CD4-positive, alpha-beta T cell treated with Interferon gamma for 1 hour (primary cell): ENCODE data around the gene C6orf89.

Source experiments
- DNase-seq: peaks from one replicate; pipeline ENCODE4 v3.0.0-alpha.2; 2020

Gene C6orf89

DNA sequence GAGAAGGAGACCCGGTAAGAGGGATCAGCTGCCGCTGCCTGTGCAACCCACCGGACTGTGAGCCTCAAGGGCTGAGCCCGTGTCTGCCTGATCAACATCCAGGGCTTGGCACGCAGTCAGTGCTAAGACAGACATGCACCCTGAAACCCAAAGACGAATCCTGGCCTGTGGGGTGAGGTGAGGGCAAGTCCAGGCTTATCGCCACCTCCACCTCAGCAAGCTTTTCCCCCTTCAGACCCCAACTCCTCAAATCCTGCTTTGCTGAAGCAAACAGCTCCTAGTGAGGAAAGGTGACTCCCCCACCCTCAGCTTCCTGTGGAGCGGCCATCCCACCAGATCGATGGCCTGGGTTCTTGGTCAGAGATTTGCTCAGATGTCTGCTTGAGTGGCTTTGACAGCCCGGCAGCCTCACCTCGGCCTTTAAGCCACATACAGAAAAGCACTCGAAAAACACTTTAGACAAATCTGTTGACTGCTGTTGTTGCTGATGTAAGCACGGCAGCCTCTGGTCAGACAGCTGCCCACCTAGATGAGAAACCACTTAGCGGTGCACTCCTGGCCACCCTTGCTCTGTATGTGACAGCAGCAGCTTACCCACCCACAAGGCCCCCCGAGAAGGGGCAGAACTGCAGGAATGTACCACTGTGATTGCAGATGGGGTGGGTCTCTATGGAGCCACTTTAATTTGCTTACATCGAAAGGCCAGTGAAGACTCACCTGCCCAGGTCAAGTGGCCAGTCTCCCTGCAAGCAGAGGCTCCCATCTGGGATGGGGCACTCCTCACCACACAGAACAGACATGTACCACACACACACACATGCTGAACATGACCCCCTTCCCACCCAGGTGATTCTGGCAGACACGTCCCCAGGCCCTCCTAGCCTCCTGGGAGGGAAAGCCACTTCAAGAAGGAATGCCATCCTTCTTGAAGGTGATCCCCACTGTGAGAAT lies 85.4 kb downstream of the C6orf89 start:
- DNase-seq: no peak

DNA sequence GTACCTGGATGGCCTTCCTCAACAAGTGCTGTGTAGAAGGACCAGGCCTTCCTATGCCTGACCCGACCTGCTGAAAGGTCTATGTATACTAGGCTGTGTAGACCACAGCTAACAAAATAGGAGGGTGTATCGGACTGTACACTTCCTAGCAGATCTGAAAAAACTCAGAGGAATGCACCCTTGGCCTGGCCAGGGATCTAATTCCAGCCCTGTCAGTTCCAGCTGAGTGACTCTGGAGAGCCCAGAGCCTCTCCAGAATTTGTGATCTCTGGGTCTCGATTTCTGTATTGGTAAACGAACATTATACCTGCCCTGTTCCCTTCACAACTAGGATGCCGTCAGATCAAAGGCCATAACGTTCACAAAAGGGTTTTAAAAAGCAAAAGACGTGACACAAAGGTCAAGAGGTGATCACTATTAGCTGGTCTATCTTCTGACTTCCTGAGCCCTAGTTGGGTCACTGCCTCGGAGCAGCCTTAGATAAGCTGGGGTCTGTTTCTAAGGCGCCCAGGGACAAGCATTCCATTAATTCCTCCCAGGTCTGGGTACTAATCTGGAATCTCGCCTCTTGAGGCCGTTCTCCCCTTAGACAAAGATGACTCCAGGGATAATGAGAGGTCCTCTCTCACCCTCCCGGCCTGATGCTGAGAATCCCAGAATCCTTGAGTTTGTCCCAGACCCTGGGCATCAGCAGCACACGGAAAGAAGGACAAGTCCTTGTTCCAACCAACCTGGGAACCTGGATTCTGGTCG lies 86.3 kb downstream of the C6orf89 start:
- DNase-seq: no peak

DNA sequence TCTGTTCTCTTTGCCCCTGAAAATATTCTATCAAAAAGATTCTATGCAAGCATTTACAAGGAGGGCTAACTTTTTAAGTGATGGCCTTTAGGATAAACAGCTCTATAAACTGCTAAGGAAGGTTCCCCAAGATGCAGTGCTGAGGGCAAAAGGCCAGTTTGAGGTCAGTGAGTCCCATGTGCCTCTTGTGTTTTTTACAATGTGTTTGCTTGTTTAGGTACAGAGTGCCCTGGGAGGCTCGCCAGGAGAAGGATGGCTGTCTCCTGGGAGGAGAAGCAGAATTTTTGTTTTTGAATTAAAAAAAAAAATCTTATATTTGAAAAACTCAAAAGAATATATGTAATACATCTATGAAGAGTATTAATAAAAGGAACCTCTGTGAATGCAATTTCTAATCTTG lies 87.4 kb downstream of the C6orf89 start:
- no peak for DNase-seq

DNA sequence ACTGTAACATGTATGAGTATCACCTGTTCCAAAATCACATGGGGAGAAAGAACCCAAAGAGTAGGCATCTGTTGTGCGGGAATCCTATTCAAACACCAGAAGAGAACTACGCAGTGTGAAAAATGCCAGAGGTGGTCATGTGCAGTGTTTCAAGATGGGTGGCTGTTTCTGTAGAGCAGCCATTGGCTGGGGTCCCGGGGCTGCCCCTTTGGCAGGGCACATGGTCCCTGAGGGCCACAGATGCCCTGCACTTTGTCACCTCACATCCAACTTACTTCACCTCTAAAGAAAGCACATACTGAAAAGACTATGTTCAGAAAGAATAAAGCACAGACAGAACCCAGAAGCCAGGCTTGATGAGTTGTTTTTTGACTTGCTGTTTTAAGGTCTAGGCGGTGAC lies 87.9 kb downstream of the C6orf89 start:
- no peak for DNase-seq

DNA sequence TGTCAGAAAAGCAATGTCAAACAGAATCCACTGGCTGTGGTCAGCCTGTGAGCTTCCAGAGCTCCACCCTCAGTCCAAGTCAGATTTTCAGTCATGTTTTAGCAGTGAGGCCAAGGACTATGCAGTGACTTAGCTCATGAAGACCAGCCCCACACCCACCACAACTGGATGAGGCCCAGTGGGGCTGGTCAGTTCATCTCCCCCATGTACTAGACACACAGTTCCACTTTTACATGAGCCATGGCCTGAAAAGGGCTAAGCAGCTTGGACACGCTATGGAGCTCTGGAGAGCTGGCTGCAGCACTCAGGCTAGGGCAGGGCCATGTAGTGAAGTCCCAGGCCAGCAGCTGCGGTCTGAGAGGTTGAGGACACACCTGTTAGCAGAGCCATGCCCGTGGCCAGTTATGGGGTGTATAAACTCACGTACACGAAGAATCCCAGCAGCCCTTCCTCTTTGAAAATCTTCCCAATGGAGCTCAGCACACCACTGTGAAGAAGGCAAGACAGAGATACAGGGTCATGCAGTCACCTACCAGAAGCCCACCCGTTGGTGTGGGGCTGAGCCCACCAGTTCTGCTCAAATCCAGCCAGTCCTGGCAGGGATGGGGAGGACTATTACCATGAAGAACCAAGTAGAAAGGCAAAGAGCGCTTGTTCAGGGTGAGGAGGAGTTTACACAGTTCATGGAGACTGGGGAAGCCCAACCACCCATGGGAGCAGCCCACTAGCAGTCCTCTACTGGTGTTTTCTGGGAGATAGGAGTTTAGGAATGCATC lies 89.7 kb downstream of the C6orf89 start:
- DNase-seq: no peak

DNA sequence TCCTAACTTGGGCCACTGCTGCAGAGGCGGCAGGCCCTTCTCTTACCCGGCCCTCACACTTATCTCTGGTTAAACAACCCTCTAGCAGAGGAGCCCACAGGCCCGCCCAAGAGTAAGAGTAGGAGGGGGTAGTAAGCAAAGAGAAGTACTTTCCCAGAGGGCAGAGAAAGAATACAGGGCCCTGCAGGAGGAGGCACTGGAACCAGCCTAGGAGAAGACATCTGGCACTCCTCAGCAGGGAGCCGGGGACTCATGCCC lies 90.2 kb downstream of the C6orf89 start:
- no peak for DNase-seq

DNA sequence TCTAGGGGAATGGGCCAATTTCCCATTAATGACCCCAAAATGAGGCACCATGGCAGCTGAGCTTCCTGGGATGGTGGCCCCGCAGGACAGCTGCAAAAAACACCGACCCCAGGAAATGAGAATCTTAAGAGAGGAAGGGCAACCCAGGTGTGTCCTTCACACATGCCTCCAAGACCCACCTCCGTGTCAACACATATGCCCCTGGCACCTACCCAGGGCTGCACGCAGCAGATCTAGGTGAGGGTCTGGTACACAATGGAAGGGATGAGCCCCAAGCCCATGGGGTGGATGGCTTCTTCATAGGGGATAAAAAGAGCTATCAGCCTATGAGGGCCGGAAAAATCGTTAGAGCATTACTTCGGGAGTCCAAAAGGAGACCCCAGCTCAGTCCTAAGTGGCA lies 90.8 kb downstream of the C6orf89 start:
- DNase-seq: no peak

DNA sequence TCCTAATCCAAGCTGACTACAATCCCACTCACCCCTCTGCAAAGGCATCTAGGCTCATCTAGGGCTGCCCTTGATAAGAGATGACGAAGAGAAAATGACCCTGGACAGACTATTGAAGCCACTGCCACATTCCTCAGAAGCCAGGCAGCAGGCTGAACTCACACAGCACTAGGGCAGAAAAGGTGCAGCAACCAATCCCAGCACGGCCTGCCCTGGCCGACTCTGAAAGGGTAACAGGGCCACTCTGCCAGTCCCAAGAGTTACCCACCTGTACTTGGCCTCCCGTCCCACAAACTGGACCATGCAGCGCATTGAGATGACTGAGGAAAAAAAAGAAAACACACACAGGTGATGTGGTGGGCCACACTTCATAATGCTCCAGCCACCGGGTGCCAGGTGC lies 91.2 kb downstream of the C6orf89 start:
- no peak for DNase-seq

DNA sequence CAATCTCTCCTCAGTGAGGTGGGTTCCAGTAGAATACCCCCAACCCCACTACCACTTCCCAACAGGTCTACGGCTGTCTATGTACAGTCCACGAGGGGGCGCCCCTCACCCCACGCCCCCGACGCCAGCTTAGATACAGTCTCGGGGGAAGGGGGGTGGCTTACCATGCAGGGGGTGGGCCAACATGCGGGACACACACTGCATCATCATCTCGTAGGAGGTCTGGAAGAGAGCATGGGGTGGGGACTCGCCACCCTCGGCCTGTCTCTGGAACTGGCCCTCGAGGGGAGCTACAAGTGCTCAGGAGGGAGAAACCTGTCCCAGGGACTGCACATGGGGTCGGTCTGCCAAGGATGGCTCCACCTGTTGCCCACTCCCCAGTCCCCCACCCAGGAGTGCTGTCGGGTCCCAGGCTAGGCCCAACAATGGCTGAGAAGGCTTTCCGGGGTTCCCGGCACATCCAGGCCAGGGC lies 91.8 kb downstream of the C6orf89 start:
- DNase-seq: no peak
